ENCODE results near the gene DYNLT4.

- TF ChIP-seq CTCF (optimal IDR thresholded peaks at IDR 0.05 in 1 of 3, IDR thresholded peaks at IDR 0.05 in 1 of 3, conservative IDR thresholded peaks at IDR 0.05 in 1 of 3; ENCODE audit: extremely low read depth in 1 of 3, insufficient read depth in 2 of 3, low read length in 3 of 3) (no peak), EZH2 (IDR thresholded peaks at IDR 0.05; ENCODE audit: low read length) (no peak)
These were observed 46.3 kb downstream of the DYNLT4 start for GRCh38 chr1:44760876-44761275.
